Iris pigment epithelial cell (primary cell): ENCODE data around the gene PTPN13.
A peak's percentile ranks its signal among the peaks of the same experiment; 100 is the strongest.
"Not testable (repeated sequence)": the region's sequence is repeated elsewhere in the genome, so short reads cannot be mapped to it uniquely, and the experiment has no call there.

ENCODE experiments used
- DNase-seq: peaks from one replicate; pipeline ENCODE4 v3.0.0-alpha.2; 2011; ENCODE audit warnings: low read depth

The PTPN13 gene

DNA sequence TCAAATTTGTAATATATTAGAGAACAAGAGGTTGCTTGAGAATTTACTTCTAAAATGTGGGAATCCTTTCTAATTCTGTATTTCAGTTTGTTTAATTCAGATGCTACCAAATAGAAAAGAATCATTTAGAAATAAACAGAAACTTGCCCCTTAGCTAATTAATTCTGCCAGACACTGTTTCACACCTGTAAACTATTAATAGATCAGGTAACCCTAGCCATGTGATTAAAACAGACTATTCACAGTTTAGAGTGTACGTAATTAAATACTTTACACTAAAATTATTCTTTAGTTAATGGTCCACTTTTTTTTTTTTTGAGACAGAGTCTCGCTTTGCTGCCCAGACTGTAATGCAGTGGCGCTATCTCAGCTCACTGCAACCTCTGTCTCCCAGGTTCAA lies 124.0 kb downstream of the PTPN13 start:
- no peak for DNase-seq

DNA sequence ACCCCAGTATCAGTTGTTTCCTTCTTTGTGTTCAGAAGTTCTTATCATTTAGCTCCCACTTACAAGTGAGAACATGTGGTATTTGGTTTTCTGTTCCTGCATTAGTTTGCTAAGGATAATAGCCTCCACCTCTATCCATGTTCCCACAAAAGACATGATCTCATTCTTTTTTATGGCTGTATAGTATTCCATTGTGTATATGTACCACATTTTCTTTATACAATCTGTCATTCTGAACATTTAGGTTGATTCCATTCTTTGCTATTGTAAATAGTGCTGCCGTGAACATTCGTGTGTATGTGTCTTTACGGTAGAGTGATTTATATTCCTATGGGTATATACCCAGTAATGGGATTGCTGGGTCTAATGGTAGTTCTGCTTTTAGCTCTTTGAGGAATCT lies 125.0 kb downstream of the PTPN13 start:
- DNase-seq, result not testable (repeated sequence)

DNA sequence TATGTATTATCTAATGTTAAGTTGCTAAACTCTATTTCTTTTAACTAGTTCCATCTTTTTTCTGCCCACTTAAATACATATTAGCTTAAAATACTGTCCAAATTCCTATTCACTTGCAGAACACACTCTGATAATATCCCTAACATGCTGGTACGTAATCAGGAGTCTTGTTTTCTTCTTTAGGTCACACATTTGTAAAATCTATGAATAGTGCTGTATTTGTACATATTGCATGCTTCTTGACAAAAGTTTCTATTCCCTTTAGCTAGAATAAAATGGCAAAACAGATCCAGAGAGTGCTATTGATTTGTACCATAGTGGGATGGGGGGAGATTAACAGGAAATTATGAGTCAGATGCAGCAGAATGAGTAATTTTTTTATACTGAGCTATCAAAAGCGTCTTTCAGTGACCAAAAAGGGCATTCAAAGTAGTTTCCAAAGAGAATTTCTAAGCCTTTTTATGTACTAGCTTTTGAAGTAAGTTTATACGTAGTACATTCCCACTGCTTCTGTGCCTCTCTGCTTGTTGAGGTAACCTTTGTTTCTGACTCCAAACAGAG lies 126.5 kb downstream of the PTPN13 start:
- DNase-seq, result peak; percentile 52

DNA sequence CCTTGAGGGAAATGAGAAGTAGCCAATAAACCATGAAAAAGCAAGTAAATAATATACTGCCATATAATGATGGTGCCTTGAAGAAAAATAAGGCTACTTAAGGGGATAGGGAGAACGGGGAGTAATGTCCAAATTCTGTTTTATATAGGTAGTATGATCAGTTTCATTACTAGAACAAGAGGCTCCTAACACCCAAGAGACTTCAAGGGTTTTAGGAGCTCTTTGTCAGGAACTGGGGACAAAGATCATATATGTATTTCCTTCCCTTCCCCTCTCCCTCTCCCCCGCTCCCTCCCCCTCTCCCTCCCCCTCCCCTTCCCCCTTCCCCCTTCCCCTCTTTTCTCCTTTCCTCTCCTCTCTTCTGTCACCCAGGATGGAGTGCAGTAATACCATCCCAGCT lies 127.3 kb downstream of the PTPN13 start:
- no peak for DNase-seq

DNA sequence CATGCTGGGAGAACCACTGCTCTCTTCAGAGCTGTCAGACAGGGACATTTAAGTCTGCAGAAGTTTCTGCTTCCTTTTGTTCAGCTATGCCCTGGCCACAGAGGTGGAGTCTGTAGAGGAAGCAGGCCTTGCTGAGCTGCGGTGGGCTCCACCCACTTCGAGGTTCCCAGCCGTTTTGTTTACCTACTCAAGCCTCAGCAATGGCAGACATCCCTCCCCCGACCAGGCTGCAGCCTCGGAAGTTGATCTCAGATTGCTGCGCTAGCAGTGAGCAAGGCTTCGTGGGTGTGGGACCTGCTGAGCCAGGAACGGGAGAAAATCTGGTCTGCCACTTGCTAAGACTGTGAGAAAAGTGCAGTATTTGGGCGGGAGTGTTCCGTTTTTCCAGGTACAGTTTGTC lies 136.2 kb downstream of the PTPN13 start:
- peak; percentile 32 for DNase-seq

DNA sequence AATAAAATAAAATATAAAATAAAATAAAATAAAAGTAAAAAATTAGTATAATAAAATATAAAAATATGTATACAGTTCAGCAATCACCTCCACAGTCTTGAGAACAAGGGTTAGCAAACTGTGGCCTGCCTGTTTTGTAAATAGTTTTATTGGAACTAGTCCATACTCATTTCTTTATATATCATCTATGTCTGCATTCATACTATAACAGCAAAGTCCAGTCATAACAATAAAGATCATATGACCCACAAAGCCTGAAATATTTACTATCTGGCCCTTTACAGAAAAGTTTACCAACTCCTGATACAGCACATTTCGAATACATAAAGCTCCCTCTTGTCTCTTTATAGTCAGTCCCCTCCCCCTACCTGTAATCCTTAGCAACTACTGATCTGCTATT lies 143.1 kb downstream of the PTPN13 start:
- no peak for DNase-seq

DNA sequence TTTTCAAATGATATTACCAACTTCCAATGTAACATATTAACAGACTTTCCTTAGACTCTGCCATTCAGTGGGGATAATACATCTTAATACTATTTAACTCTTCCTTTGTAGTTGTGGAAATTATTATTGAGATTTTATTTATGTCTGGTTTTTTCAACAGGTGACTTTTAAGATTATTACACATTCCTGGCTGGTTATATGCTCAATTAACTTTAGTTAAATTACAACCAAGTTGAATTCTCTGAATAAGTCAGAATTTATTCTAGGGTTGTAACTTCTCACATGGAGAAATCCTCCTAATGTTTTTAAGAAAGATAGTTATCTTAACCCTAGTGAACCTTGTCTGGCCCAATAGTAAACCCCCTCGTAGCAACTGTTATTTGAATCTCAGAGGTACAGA lies 147.7 kb downstream of the PTPN13 start:
- DNase-seq, result no peak

DNA sequence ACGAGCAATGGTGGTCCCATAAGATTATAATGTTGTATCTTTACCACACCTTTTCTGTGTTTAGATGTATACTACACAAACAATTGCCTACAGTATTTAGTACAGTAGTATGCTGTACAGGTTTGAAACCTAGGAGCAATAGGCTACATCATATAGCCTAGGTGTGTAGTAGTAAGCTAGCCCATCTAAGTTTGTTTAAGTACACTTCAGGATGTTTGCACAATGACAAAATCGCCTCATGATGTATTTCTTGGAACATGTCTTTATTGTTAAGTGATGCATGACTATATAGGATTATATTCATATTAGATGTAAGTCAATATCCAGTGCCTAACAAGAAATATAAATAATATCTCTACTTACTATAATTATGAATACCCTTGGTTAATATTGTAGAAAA lies 150.5 kb downstream of the PTPN13 start:
- DNase-seq, result no peak

DNA sequence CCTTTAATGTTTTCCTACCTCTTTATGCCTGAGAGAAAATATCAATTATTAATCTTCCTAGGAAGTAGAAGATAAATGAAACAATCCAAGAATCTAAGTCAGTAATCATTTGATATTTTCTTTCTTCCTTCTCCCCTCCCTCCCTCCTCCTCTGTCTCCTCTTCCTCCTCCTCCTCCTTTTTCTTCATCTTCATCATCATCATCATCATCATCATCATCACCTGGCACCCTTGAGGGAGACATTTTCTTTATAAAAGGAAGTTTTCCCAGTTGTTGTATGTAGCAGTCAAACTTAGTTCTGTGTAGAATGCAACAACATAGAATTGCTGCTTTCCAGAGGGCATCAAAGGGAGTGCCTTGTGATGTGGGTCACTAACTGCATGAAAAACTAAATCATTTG lies 155.0 kb downstream of the PTPN13 start:
- no peak for DNase-seq

DNA sequence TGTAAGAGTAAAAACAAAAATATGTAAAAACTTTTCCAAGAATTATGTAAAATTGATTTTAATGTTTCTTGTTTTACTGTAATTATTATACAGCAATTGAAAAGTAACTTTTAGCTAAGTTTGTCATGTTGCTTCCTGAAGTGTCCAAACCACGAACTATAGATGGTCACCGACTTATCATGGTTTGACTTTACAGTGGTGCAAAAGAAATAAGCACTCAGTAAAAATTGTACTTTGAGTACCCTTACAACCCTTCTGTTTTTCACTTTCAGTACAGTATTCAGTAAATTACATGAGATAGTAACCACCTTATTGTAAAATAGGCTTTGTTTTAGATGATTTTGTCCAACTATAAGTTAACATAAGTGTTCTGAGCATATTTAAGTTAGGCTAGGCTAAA lies 161.3 kb downstream of the PTPN13 start:
- DNase-seq, result no peak

DNA sequence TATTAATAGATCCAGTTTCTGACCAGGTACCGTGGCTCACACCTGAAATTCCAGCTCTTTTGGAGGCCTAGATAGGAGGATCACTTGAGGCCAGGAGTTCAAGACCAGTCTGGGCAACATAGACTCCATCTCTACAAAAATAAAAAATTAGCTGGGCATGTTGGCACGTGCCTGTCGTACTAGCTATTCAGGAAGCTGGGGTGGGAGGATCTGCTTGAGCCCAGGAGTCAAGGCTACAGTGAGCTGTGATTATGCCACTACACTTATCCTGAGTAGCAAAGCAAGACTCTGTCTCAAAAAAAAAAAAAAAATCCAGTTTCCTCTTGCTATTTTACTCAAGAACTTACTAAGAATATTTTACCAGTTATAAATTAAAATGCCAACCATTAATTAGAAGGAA lies 163.4 kb downstream of the PTPN13 start:
- DNase-seq, result no peak

DNA sequence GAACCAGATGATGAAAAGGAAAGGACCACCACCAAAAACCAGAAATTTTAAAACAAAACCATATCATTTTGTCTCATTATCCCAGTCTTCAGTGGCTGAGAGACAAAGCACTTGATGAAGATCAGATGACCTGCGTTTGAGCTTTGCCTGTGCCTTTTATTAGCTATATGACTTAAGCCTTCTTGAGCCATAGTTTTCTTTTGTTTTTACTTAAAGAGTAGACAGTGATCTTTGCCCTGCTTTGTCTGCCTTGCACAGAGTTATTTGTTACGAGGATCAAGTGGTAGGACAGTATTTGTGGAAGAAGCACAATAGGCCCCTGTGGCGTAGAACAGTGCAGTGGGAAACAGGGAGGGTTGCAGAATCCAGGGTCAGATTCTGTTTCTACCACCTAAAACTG lies 165.2 kb downstream of the PTPN13 start:
- no peak for DNase-seq

DNA sequence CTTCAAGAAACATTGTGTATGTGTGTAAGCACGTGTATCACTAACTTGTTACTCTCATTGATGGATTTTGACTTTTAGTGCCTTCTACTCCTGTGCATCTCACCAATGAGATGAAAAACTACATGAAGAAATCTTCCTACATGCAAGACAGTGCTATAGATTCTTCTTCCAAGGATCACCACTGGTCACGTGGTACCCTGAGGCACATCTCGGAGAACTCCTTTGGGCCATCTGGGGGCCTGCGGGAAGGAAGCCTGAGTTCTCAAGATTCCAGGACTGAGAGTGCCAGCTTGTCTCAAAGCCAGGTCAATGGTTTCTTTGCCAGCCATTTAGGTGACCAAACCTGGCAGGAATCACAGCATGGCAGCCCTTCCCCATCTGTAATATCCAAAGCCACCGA lies 168.5 kb downstream of the PTPN13 start:
- DNase-seq, result no peak

DNA sequence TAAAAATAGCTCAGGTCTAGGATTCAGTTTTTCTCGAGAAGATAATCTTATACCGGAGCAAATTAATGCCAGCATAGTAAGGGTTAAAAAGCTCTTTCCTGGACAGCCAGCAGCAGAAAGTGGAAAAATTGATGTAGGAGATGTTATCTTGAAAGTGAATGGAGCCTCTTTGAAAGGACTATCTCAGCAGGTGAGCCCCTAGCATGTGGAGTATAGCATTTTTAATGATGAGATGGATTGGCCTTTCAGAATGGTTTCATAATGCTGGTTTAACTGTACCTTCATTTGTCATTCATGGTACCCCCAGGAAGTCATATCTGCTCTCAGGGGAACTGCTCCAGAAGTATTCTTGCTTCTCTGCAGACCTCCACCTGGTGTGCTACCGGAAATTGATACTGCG lies 175.7 kb downstream of the PTPN13 start:
- no peak for DNase-seq

DNA sequence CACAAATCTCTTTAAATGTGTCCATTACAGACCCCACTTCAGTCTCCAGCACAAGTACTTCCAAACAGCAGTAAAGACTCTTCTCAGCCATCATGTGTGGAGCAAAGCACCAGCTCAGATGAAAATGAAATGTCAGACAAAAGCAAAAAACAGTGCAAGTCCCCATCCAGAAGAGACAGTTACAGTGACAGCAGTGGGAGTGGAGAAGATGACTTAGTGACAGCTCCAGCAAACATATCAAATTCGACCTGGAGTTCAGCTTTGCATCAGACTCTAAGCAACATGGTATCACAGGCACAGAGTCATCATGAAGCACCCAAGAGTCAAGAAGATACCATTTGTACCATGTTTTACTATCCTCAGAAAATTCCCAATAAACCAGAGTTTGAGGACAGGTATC lies 177.0 kb downstream of the PTPN13 start:
- DNase-seq, result no peak

DNA sequence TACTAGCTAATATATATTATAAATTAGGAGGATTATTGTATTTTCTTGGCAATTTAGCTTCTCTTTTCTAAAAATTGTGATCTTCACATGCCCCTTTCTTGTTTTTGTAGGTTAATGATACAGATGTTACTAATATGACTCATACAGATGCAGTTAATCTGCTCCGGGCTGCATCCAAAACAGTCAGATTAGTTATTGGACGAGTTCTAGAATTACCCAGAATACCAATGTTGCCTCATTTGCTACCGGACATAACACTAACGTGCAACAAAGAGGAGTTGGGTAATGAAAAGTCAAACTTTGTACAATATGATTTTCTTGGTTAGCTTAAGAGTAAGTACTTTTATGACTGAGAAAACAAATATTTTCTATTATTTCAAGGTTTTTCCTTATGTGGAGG lies 180.9 kb downstream of the PTPN13 start:
- DNase-seq, result peak; percentile 28

DNA sequence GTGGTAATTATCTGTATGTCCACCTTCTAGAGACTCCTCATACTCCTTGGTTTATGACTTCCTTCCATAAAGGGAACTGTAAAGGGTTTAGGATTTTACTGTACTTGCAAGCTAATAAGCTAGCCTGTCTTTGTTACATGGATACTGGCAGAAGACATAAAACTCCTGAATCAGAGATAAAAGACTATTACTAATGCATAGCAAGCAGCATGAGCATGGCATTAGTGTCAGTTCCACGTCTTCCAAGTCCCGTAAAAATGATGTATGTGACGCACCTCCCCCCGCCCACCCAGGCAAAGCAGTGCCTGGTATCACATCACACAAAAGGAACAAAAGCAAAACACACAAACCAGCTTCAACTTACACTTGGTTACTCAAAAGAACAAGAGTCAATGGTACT lies 184.1 kb downstream of the PTPN13 start:
- DNase-seq, result no peak

DNA sequence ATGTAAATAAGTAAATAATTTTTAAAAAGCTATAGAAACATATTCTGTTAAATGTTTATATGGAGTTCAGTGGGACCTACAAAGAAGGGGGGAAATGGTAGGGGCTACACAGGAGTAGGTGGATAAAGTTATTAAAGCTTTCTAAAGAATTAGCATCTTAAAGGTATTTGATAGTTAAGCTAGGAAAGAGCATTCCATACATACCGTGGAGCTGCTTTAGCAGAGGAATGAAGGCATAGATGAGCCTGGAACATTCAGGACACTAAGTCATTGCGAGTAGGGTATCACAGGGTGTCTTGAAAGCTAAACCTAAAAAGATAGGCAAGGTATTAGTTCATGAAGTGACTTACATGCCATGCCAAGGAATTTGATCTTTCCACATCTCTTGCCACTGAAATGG lies 194.7 kb downstream of the PTPN13 start:
- no peak for DNase-seq

DNA sequence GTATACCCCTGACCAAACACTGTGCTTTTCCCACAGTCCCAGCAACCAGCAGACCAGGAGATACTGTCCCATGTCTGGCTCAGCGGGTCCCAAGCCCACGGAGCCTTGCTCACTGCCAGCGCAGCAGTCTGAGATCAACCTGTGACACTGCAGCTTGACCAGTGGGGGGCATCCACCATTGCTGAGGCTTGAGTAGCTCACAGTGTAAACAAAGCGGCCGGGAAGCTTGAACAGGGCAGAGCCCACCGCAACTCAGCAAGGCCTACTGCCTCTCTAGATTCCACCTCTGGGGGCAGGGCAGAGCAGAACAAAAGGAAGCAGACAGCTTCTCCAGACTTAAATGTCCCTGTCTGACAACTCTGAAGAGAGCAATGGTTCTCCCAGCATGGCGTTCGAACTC lies 197.0 kb downstream of the PTPN13 start:
- no peak for DNase-seq

DNA sequence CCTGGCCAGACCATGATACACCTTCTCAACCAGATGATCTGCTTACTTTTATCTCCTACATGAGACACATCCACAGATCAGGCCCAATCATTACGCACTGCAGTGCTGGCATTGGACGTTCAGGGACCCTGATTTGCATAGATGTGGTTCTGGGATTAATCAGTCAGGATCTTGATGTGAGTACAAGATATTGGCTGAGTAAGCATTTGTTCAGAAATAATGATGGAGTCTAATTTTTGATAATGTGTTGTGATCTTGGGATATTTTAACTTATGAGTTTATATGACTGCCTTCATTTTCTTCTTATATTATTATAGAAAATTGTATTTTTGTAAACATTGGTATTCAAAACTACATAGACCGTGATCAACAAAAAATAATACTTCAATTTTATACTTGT lies 215.7 kb downstream of the PTPN13 start:
- DNase-seq, result no peak

DNA sequence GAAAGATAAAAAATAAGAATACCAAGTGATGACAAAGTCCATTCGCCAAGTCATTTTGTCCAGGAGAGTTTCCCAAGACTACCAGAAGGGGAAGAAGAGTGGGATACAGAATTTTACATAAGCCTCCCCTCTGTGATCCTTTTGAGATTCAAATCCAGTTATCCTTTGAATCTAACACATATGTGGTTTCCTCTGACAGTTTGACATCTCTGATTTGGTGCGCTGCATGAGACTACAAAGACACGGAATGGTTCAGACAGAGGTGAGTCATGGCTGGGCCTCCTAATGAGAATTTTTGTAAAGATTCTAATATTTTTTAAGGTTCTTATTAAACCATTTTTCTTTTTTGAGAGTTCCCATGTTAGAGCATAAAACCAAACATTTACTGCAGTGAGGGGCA lies 216.7 kb downstream of the PTPN13 start:
- no peak for DNase-seq

DNA sequence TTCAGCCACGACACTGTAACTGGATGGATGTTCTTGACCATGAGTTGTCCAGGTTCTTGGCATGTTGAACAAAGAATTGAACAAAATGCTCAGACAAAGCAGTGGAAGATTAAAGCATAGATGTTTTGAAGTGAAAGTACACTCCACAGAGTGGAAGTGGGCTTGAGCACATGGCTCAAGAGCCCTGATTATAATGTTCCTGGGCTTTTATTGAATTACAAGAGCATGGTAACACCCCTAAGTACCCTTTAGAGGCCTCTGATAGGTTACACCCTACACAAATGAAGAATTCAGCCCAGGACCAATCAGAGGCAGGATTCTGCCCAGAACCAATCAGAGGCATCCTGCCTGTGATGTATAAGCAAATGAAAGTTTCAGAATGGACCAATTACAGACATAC lies 221.5 kb downstream of the PTPN13 start:
- no peak for DNase-seq

DNA sequence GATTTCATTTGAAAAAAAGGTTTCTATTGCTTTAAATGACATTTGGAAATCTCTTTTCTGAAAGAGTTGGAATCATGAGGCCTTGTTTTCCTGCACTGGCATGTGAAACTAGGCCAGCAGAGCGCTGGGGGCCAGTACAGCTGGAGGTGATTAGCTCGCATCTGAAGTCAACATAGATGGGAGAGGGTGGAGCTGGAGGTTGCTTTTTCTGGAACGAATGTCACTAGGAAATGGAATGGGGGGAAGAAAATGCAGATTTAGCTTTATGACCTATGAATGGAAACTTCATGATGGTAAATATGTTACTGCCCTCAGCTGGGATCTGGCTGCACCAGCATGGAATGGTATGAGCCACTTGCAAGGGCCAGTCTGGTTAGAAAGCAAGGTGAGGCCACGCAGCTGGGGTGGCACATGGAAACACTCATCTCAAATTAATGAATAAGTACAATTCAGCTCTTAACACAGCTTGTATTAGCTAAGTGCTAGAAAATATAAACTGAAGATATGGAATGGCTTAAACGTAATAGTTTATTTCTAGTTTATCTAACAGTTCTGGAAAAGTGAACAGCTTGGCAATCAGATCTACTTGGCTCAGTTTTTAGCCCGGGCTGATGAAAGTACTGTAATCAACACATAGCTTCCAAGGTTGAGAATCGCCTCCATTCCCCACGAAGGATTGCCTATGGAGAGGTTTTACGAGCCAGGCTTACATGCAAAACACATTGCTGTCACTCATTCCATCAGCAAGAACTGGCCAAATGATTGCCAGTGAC lies 222.6 kb downstream of the PTPN13 start:
- DNase-seq, result peak; percentile 62

DNA sequence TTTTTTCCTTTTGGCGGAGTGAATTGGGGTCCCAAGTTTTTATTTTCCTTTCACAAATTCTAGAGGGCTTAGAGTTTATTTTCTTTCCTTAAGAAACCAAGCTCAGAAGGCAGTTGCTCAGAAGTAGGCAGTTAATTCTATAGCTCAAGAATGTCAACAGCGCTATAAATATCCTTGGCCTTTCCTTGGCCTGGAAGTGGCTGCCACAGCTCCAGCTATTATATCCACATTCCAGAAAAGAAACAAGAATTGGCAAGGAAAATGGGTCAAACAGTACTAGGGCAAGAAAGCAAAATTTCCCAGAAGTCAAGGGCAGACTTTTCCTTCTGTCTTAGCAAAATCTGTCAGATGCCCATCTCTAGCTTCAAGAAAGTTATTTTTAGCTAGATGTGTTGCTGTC lies 224.1 kb downstream of the PTPN13 start:
- peak; percentile 62 for DNase-seq
